D341Med (cell line): ENCODE measurements around the gene PSMD12.
"Not testable (repeated sequence)": the region's sequence is repeated elsewhere in the genome, so short reads cannot be mapped to it uniquely, and the experiment has no call there.

Source experiments
- DNase-seq: peaks from one replicate; pipeline ENCODE4 v3.0.0; 2012; ENCODE audit warnings: low spot score

Gene PSMD12

GRCh38 chr17:67366193-67367157 lies at the start of gene PSMD12:
PSMD12 (minus strand) TSS chr17:67366577; CDS start chr17:67366519, 58 bp downstream.
- DNase-seq, result peak; percentile 99

- no peak for DNase-seq
Observed at GRCh38 chr17:67415291-67415690, 48.9 kb upstream of the PSMD12 start.

- DNase-seq, result no peak
Observed at GRCh38 chr17:67414559-67414958, 48.2 kb upstream of the PSMD12 start.

GRCh38 chr17:67414130-67414529 lies 47.8 kb upstream of the PSMD12 start:
- DNase-seq, result no peak

- no peak for DNase-seq
Observed at GRCh38 chr17:67413388-67413787, 47.0 kb upstream of the PSMD12 start.

- DNase-seq, result no peak
Observed at GRCh38 chr17:67412941-67413340, 46.6 kb upstream of the PSMD12 start.

- no peak for DNase-seq
Observed at GRCh38 chr17:67412032-67412431, 45.7 kb upstream of the PSMD12 start.

- no peak for DNase-seq
Observed at GRCh38 chr17:67411397-67411796, 45.0 kb upstream of the PSMD12 start.

GRCh38 chr17:67408455-67408830 lies 42.1 kb upstream of the PSMD12 start:
- DNase-seq, result not testable (repeated sequence)

- DNase-seq, result peak; percentile 60
Observed at GRCh38 chr17:67403483-67403882, 37.1 kb upstream of the PSMD12 start.

- no peak for DNase-seq
Observed at GRCh38 chr17:67403065-67403464, 36.7 kb upstream of the PSMD12 start.

GRCh38 chr17:67401598-67402504 lies 35.5 kb upstream of the PSMD12 start:
- no peak for DNase-seq

GRCh38 chr17:67401106-67401505 lies 34.7 kb upstream of the PSMD12 start:
- DNase-seq, result no peak

GRCh38 chr17:67400193-67400592 lies 33.8 kb upstream of the PSMD12 start:
- DNase-seq, result no peak

GRCh38 chr17:67399676-67400075 lies 33.3 kb upstream of the PSMD12 start:
- no peak for DNase-seq

GRCh38 chr17:67393809-67394397 lies 27.5 kb upstream of the PSMD12 start:
- DNase-seq, result no peak

- no peak for DNase-seq
Observed at GRCh38 chr17:67392111-67392510, 25.7 kb upstream of the PSMD12 start.

- no peak for DNase-seq
Observed at GRCh38 chr17:67390646-67391361, 24.4 kb upstream of the PSMD12 start.

GRCh38 chr17:67390006-67390645 lies 23.7 kb upstream of the PSMD12 start:
- no peak for DNase-seq

- no peak for DNase-seq
Observed at GRCh38 chr17:67388986-67389385, 22.6 kb upstream of the PSMD12 start.

GRCh38 chr17:67388536-67388935 lies 22.2 kb upstream of the PSMD12 start:
- DNase-seq, result not testable (repeated sequence)
